C4-2B (cell line): ENCODE results near the gene HOXB5.

ENCODE experiments used
- ZFX ChIP-seq: fragments of 450-650 bp; IDR thresholded peaks from 2 replicates; pipeline ENCODE4 v1.6.1; 2017
- TF ChIP-seq, protein P1 (sequence below): fragments of 450-650 bp; conservative IDR thresholded peaks from 2 replicates; pipeline ENCODE4 v1.5.1; 2017; ENCODE audit warnings: mild to moderate bottlenecking

GRCh38 chr17:48586355-48587258 is 7.0 kb downstream of the HOXB5 start:
- TF ChIP-seq ZFX, result no peak
- TF ChIP-seq, protein P1, sequence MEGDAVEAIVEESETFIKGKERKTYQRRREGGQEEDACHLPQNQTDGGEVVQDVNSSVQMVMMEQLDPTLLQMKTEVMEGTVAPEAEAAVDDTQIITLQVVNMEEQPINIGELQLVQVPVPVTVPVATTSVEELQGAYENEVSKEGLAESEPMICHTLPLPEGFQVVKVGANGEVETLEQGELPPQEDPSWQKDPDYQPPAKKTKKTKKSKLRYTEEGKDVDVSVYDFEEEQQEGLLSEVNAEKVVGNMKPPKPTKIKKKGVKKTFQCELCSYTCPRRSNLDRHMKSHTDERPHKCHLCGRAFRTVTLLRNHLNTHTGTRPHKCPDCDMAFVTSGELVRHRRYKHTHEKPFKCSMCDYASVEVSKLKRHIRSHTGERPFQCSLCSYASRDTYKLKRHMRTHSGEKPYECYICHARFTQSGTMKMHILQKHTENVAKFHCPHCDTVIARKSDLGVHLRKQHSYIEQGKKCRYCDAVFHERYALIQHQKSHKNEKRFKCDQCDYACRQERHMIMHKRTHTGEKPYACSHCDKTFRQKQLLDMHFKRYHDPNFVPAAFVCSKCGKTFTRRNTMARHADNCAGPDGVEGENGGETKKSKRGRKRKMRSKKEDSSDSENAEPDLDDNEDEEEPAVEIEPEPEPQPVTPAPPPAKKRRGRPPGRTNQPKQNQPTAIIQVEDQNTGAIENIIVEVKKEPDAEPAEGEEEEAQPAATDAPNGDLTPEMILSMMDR, result no peak
